Endometrial microvascular endothelial cells (primary cell): ENCODE data around the gene CORO2B. TPM values are rescaled to one million over a fixed set of nuclear protein-coding genes. Genes with fewer than 3 reads are reported as not detected.

Experiments
- in situ Hi-C: cut with HindIII; loops from 2 replicates; pipeline ENCODE4 v1.10.0; 2017; ENCODE audit warnings: low sequenced_read_pairs, low pct_unique_long_range_greater_than_20kb; ENCODE audit errors: inconsistent ontology term
- total RNA-seq: library from RNA; depleted of rRNA; stranded (reverse); fragments of >200 nt; gene quantifications from one replicate; pipeline ENCODE4 v1.2.3, GENCODE V29; 2015; ENCODE audit errors: inconsistent ontology term

Gene CORO2B
- total RNA-seq, 1 donor from 2014 or later, result 4.0 TPM

DNA sequence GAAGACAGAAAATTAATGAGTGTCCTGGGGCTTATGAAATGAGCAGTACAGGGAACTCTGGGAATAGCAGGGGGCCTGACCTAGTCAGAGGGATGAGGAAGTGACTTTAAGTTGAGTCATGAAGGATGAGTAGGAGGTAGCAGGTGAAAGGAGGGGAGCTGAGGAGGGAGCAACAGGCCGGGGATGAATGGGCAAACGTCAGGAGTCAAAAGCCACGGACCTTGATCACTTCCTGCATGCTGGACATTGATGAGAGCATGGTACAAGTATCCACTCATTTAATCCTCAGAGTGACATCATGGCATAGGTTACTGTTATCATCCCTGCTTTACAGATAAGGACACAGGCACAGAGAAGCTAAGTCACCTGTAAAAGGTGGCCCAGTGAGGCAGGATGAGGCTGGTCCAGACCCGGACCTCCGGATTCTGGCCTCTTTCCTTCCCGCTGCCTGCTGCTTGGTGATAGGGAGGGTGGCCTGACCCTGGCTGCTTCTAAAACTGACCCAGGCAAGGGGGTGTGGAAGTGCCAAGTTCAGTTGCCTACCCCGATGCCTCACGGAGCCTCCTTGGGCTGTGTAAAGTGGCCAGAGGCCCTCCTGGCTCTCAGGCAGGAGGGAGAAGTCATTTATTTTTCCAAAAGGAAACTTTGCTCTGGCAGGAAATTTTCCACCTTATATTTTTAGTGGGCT, 7.6 kb downstream of the CORO2B start:
- in situ Hi-C loops, result no loop called here

DNA sequence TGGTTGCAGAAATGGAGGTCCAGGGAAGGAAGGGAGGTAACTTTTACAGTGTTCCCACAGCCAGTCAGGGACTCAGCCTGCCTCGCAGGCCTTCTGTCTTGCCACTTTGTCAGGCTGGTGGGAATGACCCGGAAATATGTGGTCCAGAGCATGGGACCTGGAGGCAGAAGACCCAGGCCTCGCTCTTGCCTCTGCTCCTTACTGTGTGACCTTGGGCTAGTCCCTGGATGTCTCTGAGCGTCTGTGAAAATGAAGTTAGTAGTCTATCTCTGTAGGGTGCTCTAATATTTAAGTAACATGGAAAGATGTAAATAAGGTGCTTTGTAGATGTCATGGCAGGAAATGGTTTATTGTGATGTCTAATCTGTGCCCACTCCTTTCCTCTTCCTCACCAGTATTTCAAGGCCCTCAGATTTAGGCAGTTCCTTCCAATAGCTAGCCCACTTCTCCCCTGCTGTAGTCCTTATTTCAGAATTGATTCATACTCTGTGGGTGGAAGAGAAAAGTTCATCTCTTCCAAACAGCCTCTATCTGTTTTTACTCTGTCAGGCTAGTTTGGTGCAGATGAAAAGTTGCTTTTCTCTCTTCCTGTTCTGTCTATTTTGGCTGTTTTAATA, 9.1 kb downstream of the CORO2B start:
- in situ Hi-C loops, result no loop called here

- in situ Hi-C loops, result no loop called here
These were observed 10.3 kb downstream of the CORO2B start for GRCh38 chr15:68589053-68589452.

DNA sequence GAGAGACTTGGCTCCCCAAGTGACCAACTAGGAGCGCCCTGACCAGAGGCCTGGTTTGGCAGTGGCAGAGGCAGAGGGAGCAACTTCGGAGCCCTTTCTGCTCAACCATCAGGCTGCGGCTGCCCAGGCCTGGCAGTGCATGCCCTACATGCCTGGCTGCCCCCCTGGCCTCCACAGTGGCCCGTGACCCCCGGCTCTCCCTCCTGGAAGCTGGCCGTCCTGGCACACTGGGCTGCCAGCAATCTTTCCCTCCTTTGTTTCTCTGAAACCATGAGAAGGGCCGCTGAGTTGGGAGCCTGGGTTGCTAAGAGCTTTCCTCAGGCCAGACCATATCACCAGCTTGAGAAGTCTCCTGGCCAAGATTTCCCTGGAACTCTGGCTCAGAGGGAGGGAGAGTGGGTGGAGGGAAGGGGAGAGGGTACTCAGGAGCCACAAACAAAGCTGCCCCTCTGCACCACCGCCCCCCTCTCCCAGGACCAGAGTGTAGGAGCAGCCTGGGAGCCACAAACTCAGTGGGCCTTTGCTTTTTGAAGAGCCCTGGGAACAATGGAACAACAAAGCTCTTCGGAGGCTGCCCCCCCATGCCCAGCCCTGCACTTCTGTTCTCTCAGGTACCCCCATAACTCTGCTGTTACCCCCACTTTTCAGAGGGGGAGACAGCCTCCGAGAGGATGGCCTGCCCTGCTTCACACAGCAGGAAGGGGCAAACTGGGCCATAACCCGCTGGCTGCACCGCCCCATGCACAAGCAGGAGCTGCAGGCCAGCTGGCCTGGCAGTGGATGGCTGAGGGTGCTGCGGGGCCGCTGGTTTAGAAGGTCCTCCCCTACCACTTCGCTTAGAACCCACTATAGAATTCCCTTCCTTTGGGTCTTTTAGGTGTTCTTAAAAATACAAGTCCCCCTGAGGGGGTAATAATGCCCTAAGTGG, 11.3 kb downstream of the CORO2B start:
- in situ Hi-C loops, result no loop called here

DNA sequence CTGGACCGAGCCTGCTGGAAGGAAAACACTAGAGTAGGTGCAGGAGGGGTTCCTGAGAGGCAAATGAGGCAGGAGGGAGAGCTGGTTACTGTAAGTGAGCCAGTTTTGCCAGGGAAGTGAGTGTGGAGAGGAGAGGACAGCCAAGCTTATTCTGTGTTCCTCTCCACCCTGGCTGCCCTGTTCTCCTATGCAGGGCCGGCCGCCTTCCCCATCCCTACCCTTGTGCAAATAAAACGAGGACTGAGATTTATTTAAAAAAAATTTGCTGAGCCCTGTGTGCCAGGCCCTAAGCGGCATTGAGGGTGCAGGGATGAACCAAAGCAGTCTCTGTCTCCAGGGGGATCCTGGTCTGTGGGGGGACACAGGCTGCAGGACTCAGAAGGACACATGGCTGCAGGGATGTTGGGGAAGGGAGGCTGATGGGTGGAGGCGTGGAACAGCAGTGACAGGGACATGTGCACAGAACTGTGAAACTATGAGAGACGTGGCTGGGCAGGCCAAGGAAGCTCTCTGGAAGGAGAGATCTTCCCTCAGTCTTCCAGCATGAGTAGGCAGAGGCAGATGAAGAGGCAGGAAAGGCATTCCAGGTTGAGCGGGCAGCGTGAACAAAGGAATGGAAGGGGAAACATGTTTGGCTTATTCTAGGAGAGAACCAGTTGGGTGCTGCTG, 12.1 kb downstream of the CORO2B start:
- in situ Hi-C loops, result no loop called here

- in situ Hi-C loops, result no loop called here
These were observed 13.3 kb downstream of the CORO2B start for GRCh38 chr15:68592054-68592453.

DNA sequence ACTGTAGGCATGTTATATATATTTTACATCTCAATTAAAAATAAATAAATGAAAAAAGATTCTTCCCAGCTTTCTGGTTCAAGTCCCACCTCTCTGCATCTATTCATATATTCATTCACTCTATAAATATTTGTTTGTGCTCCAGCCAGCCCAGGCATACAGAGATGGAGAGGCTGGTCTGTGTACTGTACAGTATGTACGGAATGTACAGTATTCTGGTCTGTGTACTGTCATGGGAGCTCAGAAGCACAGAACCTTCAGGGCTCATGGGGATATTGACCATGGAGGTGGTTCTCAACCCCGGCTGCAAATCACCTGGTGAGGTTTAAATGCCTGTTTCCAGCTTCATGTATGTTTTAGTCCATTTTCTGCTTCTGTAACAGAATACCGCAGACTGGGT, 13.8 kb downstream of the CORO2B start:
- in situ Hi-C loops, result no loop called here

- in situ Hi-C loops, result no loop called here
These were observed 14.5 kb downstream of the CORO2B start for GRCh38 chr15:68593341-68593740.

DNA sequence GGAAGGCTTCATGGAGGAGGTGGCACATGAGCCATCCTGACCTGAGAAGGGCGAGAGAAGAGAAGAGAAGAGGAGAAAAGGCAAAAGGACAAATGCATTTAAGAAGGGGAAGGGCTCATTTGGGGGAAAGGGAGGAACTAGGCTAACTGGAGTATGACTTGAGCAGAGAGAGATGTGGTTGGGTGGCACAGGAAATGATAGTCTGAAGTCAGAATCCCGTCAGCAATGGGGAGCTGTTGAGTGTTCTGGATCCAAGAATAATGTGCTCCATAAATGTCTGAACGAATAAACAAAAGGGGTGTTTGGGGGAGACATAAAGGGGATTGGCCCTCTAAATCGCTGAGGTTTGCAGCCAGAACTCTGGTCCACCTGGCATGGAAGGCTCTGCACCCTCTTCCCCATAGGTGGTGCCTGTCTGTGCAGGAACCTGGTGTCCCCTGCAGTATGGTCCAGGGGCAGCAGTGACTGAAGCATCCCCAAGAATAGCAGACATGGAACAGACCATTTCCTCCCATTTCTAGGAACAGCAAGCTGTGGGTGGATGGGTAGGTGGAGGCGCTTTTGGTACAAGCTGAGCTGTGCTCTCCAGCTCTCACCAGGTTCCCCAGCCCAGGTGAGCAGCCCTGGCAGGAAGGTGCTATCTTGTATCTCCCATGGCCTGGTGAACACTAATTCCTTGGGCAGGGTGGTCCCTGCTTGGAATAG, 15.2 kb downstream of the CORO2B start:
- in situ Hi-C loops, result no loop called here

GRCh38 chr15:68594533-68595259, 15.9 kb downstream of the CORO2B start:
- in situ Hi-C loops, result no loop called here

- in situ Hi-C loops, result no loop called here
These were observed 16.4 kb downstream of the CORO2B start for GRCh38 chr15:68595260-68595564.

- in situ Hi-C loops, result no loop called here
These were observed 17.0 kb downstream of the CORO2B start for GRCh38 chr15:68595761-68596160.

- in situ Hi-C loops, result no loop called here
These were observed 17.9 kb downstream of the CORO2B start for GRCh38 chr15:68596691-68597090.

- in situ Hi-C loops, result no loop called here
These were observed 18.8 kb downstream of the CORO2B start for GRCh38 chr15:68597581-68597980.

- in situ Hi-C loops, result no loop called here
These were observed 19.7 kb downstream of the CORO2B start for GRCh38 chr15:68598171-68599152.

DNA sequence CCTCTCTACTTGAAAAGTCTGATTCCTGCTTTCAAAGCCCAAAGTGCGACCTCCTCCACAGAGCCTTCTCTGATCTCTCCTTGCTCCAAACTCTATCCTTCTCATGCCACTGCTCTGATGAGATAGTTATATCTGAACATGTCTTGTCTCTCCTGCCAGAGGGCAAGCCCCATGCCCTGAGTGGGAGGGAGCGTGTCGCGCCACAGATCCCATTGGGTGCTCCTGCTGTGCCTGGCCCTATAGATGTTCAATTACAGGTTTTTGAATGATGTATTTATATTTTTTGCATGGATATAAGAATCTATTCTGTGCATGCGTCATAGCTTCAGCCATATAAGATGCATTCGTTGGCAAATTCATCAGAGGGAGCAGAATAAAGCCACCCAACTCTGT, 20.4 kb downstream of the CORO2B start:
- in situ Hi-C loops, result no loop called here

DNA sequence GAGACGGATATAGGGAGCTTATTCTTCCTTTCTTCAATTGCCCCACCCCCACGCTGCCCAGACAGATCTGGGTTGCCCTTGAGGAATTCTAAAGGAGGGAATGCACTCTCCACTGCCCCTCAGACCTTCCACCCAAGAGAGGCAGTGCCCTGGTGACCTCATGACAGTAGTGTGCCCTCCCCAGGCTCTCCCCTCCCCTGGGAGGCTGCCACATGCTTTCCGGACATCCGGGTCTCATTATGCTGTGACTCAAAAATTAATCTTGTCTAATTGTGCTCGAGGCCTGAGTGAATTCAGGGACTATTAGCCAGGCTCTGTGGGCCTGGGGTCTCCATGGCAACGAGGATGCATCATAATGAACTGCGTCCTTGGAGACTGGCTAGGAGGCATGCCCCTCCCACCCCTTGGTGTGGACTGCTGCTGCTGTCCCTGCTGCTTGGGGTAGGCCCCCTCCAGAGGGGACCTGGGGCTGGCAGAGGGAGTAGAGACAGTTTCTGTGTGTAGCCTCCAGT, 20.8 kb downstream of the CORO2B start:
- in situ Hi-C loops, result no loop called here
